GM12878 (cell line): ENCODE results near the gene HMGXB3. TPM values are rescaled to one million over a fixed set of nuclear protein-coding genes. Genes with fewer than 3 reads are reported as not detected.

ENCODE experiments used
- CEBPB ChIP-seq, 2 experiments: fragments of 150-350 bp in 1 of 2; IDR thresholded peaks; 2 replicates each; pipeline ENCODE4 v1.6.1; 2012 to 2014; ENCODE audit warnings: low read depth in 2 of 2, low read length in 2 of 2, borderline replicate concordance in 1 of 2, inconsistent platforms in 1 of 2
- CHD2 ChIP-seq: IDR thresholded peaks from 2 replicates; pipeline ENCODE4 v1.6.1; 2011; ENCODE audit warnings: low read depth, low read length, improper control_type of control experiment, borderline replicate concordance
- EP300 ChIP-seq, 2 experiments: fragments of 150-350 bp in 1 of 2; IDR thresholded peaks; 2 replicates each; pipeline ENCODE4 v1.6.1; 2011 to 2012; ENCODE audit warnings: low read depth in 2 of 2, low read length in 2 of 2, borderline replicate concordance in 1 of 2, improper control_type of control experiment in 1 of 2, inconsistent platforms in 1 of 2; ENCODE audit not compliant: control insufficient read depth in 1 of 2
- HDAC2 ChIP-seq: fragments of 200-600 bp; sonication (generic); IDR thresholded peaks from 2 replicates; pipeline ENCODE4 v1.6.1; 2017
- MAX ChIP-seq: IDR thresholded peaks from 2 replicates; pipeline ENCODE4 v1.6.1; 2012; ENCODE audit warnings: low read depth, low read length, improper control_type of control experiment
- MLLT1 ChIP-seq: fragments of 450-650 bp; IDR thresholded peaks from 2 replicates; pipeline ENCODE4 v1.6.1; 2016; ENCODE audit warnings: mild to moderate bottlenecking
- NR2C1 ChIP-seq: fragments of 450-650 bp; IDR thresholded peaks from 2 replicates; pipeline ENCODE4 v1.6.1; 2017; ENCODE audit warnings: antibody characterized with exemption, mild to moderate bottlenecking, moderate library complexity
- SMAD5 ChIP-seq: IDR thresholded peaks from 2 replicates; pipeline ENCODE4 v1.6.1; 2016; ENCODE audit warnings: antibody characterized with exemption, low read depth
- SPI1 ChIP-seq: IDR thresholded peaks from 2 replicates; pipeline ENCODE4 v1.6.1; 2011; ENCODE audit warnings: low read depth, mild to moderate bottlenecking, low read length, moderate library complexity, borderline replicate concordance; ENCODE audit not compliant: insufficient read depth
- STAT1 ChIP-seq: fragments of 450-650 bp; conservative IDR thresholded peaks from 2 replicates; pipeline ENCODE4 v1.6.1; 2014; ENCODE audit warnings: antibody characterized with exemption, mild to moderate bottlenecking
- SUZ12 ChIP-seq: fragments of 200-600 bp; sonication (generic); IDR thresholded peaks from one replicate; pipeline ENCODE4 v1.6.1; 2018; ENCODE audit warnings: antibody characterized with exemption, mild to moderate bottlenecking; ENCODE audit not compliant: unreplicated experiment
- USF2 ChIP-seq: IDR thresholded peaks from 2 replicates; pipeline ENCODE4 v1.6.1; 2011; ENCODE audit warnings: low read depth, low read length, improper control_type of control experiment, borderline replicate concordance
- ZNF687 ChIP-seq: fragments of 450-650 bp; IDR thresholded peaks from 2 replicates; pipeline ENCODE4 v1.6.1; 2017; ENCODE audit warnings: mild to moderate bottlenecking, moderate library complexity
- ZSCAN29 ChIP-seq: fragments of 450-650 bp; IDR thresholded peaks from 2 replicates; pipeline ENCODE4 v1.6.1; 2017; ENCODE audit warnings: mild to moderate bottlenecking, moderate library complexity
- polyA plus RNA-seq, 11 experiments: library from polyadenylated mRNA; depleted of rRNA in 4 of 11; unstranded in 6 of 11; stranded (reverse) in 5 of 11; fragments of >200 nt; fragmentation: Nextera tagmentation in 4 of 11; fragmentation: Illumina TruSeq in 1 of 11; extraction: Ambion mirVana in 4 of 11; extraction: Trizol in 1 of 11; gene quantifications; 1 replicate in 1 of 11; 2 replicates in 10 of 11; pipeline versions ENCODE4 v1.2.1 to v1.2.3, GENCODE V29; 2011 to 2016; ENCODE audit warnings: inconsistent platforms in 2 of 11, missing spikeins in 2 of 11, low read depth in 1 of 11
- total RNA-seq, 4 experiments: library from RNA; depleted of rRNA in 3 of 4; stranded (reverse); fragments of >200 nt in 3 of 4; fragmentation: Illumina TruSeq in 1 of 4; extraction: Trizol in 1 of 4; gene quantifications; 2 replicates each; pipeline versions ENCODE4 v1.2.1 to v1.2.3, GENCODE V29; 2013 to 2021
- TF ChIP-seq, protein P1 (sequence below): fragments of 450-650 bp; conservative IDR thresholded peaks from 2 replicates; pipeline ENCODE4 v1.6.1; 2017; ENCODE audit warnings: mild to moderate bottlenecking, moderate library complexity
- TF ChIP-seq, protein P2 (sequence below): fragments of 150-350 bp; IDR thresholded peaks from 2 replicates; pipeline ENCODE4 v1.6.1; 2016; ENCODE audit warnings: low read depth, low read length

The HMGXB3 gene
- total and polyA plus RNA-seq, 10 of the 15 experiments (the other 5 are each of a cell fraction or from before 2014, with no cell fraction given): 1.00 to 42.2 (median 28.1) TPM

GRCh38 chr5:149959406-149960236, 40.9 kb upstream of the HMGXB3 start (continued):
- TF ChIP-seq HDAC2 (no peak), ZNF687 (no peak), CHD2 (no peak), NR2C1 (no peak), MLLT1 (no peak), SPI1 (no peak), MAX (no peak), USF2 (no peak), STAT1 (0 out of 2 replicates have a peak, but pooled peaks have one; percentile 61), CEBPB (IDR thresholded peaks at IDR 0.05; ENCODE audit: borderline replicate concordance in 1 of 2, low read depth in 2 of 2, low read length in 2 of 2) (no peak), ZSCAN29 (no peak), EP300 (IDR thresholded peaks at IDR 0.05; ENCODE audit: borderline replicate concordance in 1 of 2, control insufficient read depth in 1 of 2, low read depth in 2 of 2, low read length in 2 of 2) (no peak), SMAD5 (no peak), SUZ12 (no peak)
- TF ChIP-seq, protein P1, sequence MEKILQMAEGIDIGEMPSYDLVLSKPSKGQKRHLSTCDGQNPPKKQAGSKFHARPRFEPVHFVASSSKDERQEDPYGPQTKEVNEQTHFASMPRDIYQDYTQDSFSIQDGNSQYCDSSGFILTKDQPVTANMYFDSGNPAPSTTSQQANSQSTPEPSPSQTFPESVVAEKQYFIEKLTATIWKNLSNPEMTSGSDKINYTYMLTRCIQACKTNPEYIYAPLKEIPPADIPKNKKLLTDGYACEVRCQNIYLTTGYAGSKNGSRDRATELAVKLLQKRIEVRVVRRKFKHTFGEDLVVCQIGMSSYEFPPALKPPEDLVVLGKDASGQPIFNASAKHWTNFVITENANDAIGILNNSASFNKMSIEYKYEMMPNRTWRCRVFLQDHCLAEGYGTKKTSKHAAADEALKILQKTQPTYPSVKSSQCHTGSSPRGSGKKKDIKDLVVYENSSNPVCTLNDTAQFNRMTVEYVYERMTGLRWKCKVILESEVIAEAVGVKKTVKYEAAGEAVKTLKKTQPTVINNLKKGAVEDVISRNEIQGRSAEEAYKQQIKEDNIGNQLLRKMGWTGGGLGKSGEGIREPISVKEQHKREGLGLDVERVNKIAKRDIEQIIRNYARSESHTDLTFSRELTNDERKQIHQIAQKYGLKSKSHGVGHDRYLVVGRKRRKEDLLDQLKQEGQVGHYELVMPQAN: no peak
- TF ChIP-seq, protein P2, sequence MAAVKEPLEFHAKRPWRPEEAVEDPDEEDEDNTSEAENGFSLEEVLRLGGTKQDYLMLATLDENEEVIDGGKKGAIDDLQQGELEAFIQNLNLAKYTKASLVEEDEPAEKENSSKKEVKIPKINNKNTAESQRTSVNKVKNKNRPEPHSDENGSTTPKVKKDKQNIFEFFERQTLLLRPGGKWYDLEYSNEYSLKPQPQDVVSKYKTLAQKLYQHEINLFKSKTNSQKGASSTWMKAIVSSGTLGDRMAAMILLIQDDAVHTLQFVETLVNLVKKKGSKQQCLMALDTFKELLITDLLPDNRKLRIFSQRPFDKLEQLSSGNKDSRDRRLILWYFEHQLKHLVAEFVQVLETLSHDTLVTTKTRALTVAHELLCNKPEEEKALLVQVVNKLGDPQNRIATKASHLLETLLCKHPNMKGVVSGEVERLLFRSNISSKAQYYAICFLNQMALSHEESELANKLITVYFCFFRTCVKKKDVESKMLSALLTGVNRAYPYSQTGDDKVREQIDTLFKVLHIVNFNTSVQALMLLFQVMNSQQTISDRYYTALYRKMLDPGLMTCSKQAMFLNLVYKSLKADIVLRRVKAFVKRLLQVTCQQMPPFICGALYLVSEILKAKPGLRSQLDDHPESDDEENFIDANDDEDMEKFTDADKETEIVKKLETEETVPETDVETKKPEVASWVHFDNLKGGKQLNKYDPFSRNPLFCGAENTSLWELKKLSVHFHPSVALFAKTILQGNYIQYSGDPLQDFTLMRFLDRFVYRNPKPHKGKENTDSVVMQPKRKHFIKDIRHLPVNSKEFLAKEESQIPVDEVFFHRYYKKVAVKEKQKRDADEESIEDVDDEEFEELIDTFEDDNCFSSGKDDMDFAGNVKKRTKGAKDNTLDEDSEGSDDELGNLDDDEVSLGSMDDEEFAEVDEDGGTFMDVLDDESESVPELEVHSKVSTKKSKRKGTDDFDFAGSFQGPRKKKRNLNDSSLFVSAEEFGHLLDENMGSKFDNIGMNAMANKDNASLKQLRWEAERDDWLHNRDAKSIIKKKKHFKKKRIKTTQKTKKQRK: no peak
